ENCODE data around the gene SYNE1. TPM values are rescaled to one million over a fixed set of nuclear protein-coding genes. Genes with fewer than 3 reads are reported as not detected.

Gene SYNE1
- total and polyA plus RNA-seq, 2 of the 8 experiments (the other 6 are each of a cell fraction or from before 2014, with no cell fraction given): 2.8 to 5.5 TPM

- Histone ChIP-seq H3K27me3 (replicated peaks in 1 of 4; ENCODE audit: control insufficient read depth in 3 of 4, extremely low read depth in 1 of 4, insufficient read depth in 3 of 4, low read length in 3 of 4) (no peaks in the 10 kb centered on the region), H4K5ac (ENCODE audit: insufficient read length, low read depth, low read length) (no peak overlapping the region), H2BK5ac (ENCODE audit: low read depth, low read length) (no peak overlapping the region), H2BK20ac (ENCODE audit: low read length) (no peak overlapping the region), H3K27ac (ENCODE audit: low read depth, low read length) (no peak overlapping the region), H3K9me3 (ENCODE audit: insufficient read depth in 2 of 2, low read depth in 1 of 2, low read length in 1 of 2) (no peaks in the 10 kb centered on the region), H3K14ac (ENCODE audit: insufficient read length) (no peak overlapping the region), H4K8ac (ENCODE audit: extremely low read depth, insufficient read depth, low read length) (no peak overlapping the region), H3K4me3 (ENCODE audit: extremely low read depth in 1 of 4, insufficient read depth in 2 of 4, low read depth in 3 of 4, low read length in 4 of 4) (no peak overlapping the region), H3K4me1 (replicated peaks in 1 of 4; ENCODE audit: control insufficient read depth in 3 of 4, insufficient read depth in 4 of 4, low read length in 3 of 4) (no peaks in the 10 kb centered on the region), H2AK5ac (ENCODE audit: low read depth, low read length) (no peak overlapping the region), H2BK120ac (replicated peaks; ENCODE audit: low read depth, low read length) (no peak overlapping the region), H2BK12ac (ENCODE audit: low read depth, low read length) (no peak overlapping the region), H3K23me2 (ENCODE audit: low read depth, low read length) (no peaks in the 10 kb centered on the region), H2BK15ac (ENCODE audit: low read length) (no peak overlapping the region), H3K79me2 (ENCODE audit: control insufficient read depth in 1 of 2, insufficient read depth in 2 of 2, low read length in 2 of 2) (no peaks in the 10 kb centered on the region), H3K79me1 (ENCODE audit: low read depth, low read length) (no peaks in the 10 kb centered on the region), H2AFZ (ENCODE audit: low read length) (no peak overlapping the region), H3K23ac (ENCODE audit: insufficient read length) (no peak overlapping the region), H3K9ac (replicated peaks in 1 of 4; ENCODE audit: extremely low read depth in 1 of 4, low read depth in 3 of 4, low read length in 3 of 4) (no peak overlapping the region), H3K18ac (ENCODE audit: extremely low read depth, low read length) (no peak overlapping the region), H3K56ac (replicated peaks; ENCODE audit: insufficient read length, low read depth, low read length) (no peak overlapping the region), H3K4ac (replicated peaks; ENCODE audit: insufficient read length, low read depth, low read length) (no peak overlapping the region), H3K36me3 (ENCODE audit: control insufficient read depth in 2 of 4, insufficient read depth in 4 of 4, low read length in 3 of 4) (no peaks in the 10 kb centered on the region), H3K4me2 (ENCODE audit: insufficient read depth in 1 of 2, low read depth in 2 of 2, low read length in 2 of 2) (no peak overlapping the region), H4K20me1 (replicated peaks in 1 of 2; ENCODE audit: control insufficient read depth in 1 of 2, insufficient read depth in 2 of 2, low read length in 2 of 2) (no peaks in the 10 kb centered on the region), H4K91ac (replicated peaks; ENCODE audit: insufficient read length, low read length) (no peak overlapping the region)
- POLR2A ChIA-PET (ENCODE audit: partially characterized antibody): interaction anchor here (0.7 kb wide), 1 partner anchor 394 kb away, joined by 3 read pairs; no protein-coding TSS in a partner anchor
- DNase-seq (ENCODE audit: low read depth in 1 of 2, low spot score in 2 of 2) (no peak), FAIRE-seq (no peak)
- TF ChIP-seq RBBP5 (IDR thresholded peaks at IDR 0.05; ENCODE audit: borderline replicate concordance, low read depth, low read length) (no peak), ZNF274 (IDR thresholded peaks at IDR 0.05; ENCODE audit: borderline replicate concordance, extremely low read depth, low read length) (no peak), SUZ12 (IDR thresholded peaks at IDR 0.05; ENCODE audit: low read length) (no peak), SP2 (IDR thresholded peaks at IDR 0.05; ENCODE audit: low read length) (no peak), RAD21 (IDR thresholded peaks at IDR 0.05 in 1 of 2, conservative IDR thresholded peaks at IDR 0.05 in 1 of 2; ENCODE audit: low read depth in 2 of 2, low read length in 2 of 2) (no peak), SP1 (IDR thresholded peaks at IDR 0.05; ENCODE audit: low read depth, low read length) (no peak), CBX5 (IDR thresholded peaks at IDR 0.05; ENCODE audit: low read depth, low read length) (no peak)
- 100% methylated on average over 2 of the region's 2 CpGs; no CpG with 5 or more reads in 1 of the 2 experiments for WGBS, 2 experiments (ENCODE audit: extremely low coverage in 1 of 2, insufficient coverage in 1 of 2, insufficient read length in 1 of 2, insufficient replicate concordance in 2 of 2, low coverage in 1 of 2, low lambda C conversion rate in 2 of 2, missing lambda C conversion rate in 1 of 2)
- CTCF ChIA-PET (ENCODE audit: partially characterized antibody): interaction anchor here (0.9 to 1.1 kb wide), 2 partner anchors 10 to 33 kb away, joined by 3 to 4 read pairs; no protein-coding TSS in a partner anchor
Observed at GRCh38 chr6:152605941-152606340, 31.2 kb downstream of the SYNE1 start.

Measured in H1 (cell line).